ENCODE data around the gene SNTG2.

The SNTG2 gene

GRCh38 chr2:1251520-1251919 lies 300.9 kb downstream of the SNTG2 start:
- H3K9me3 ChIP-seq (ENCODE audit: severe bottlenecking) = no peaks in the 10 kb centered on the region
- H3K27me3 ChIP-seq (ENCODE audit: insufficient read depth, poor library complexity, severe bottlenecking) = peaks cover 9% of the 10 kb centered on the region
- ATAC-seq (ENCODE audit: low read depth) = no peak
- no peak overlapping the region for H3K27ac ChIP-seq (ENCODE audit: poor library complexity, severe bottlenecking)
- H3K4me1 ChIP-seq (ENCODE audit: insufficient read depth, poor library complexity, severe bottlenecking) = no peaks in the 10 kb centered on the region
- no peaks in the 10 kb centered on the region for H3K36me3 ChIP-seq (ENCODE audit: low read depth)
- TF ChIP-seq CTCF (IDR thresholded peaks at IDR 0.05; ENCODE audit: poor library complexity, severe bottlenecking) = no peak
- no peak overlapping the region for H3K4me3 ChIP-seq (ENCODE audit: severe bottlenecking)
- DNase-seq (ENCODE audit: low spot score) = no peak

DNA sequence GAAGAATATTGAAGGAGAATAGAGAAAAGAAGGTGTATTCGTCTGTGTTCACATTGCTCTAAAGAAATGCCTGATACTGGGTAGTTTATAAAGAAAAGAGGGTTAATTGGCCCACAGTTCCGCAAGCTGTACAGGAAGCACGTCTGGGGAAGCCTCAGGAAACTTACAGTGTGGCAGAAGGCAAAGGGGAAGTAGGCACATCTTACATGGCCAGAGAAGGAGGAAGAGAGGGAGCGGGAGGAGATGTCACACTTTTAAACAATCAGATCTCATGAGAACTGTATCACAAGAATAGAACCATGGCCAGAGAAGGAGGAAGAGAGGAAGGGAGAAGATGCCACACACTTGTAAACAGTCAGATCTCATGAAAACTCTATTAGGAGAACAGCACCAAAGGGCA lies 303.0 kb downstream of the SNTG2 start:
- Histone ChIP-seq H3K27ac (ENCODE audit: poor library complexity, severe bottlenecking) (no peak overlapping the region), H3K4me3 (ENCODE audit: severe bottlenecking) (no peak overlapping the region), H3K9me3 (ENCODE audit: severe bottlenecking) (no peaks in the 10 kb centered on the region), H3K36me3 (ENCODE audit: low read depth) (no peaks in the 10 kb centered on the region), H3K27me3 (ENCODE audit: insufficient read depth, poor library complexity, severe bottlenecking) (peaks cover 9% of the 10 kb centered on the region), H3K4me1 (ENCODE audit: insufficient read depth, poor library complexity, severe bottlenecking) (no peaks in the 10 kb centered on the region)
- TF ChIP-seq CTCF (IDR thresholded peaks at IDR 0.05; ENCODE audit: poor library complexity, severe bottlenecking) = no peak
- no peak for DNase-seq (ENCODE audit: low spot score)
- no peak for ATAC-seq (ENCODE audit: low read depth)

GRCh38 chr2:1254662-1255343 lies 304.2 kb downstream of the SNTG2 start:
- Histone ChIP-seq H3K9me3 (ENCODE audit: severe bottlenecking) (no peaks in the 10 kb centered on the region), H3K36me3 (ENCODE audit: low read depth) (no peaks in the 10 kb centered on the region), H3K27ac (ENCODE audit: poor library complexity, severe bottlenecking) (no peak overlapping the region), H3K4me1 (ENCODE audit: insufficient read depth, poor library complexity, severe bottlenecking) (no peaks in the 10 kb centered on the region), H3K4me3 (ENCODE audit: severe bottlenecking) (no peak overlapping the region), H3K27me3 (ENCODE audit: insufficient read depth, poor library complexity, severe bottlenecking) (peaks cover 11% of the 10 kb centered on the region)
- ATAC-seq (ENCODE audit: low read depth) = no peak
- DNase-seq (ENCODE audit: low spot score) = no peak
- no peak for TF ChIP-seq CTCF (IDR thresholded peaks at IDR 0.05; ENCODE audit: poor library complexity, severe bottlenecking)

GRCh38 chr2:1256632-1257324 lies 306.1 kb downstream of the SNTG2 start:
- ATAC-seq (ENCODE audit: low read depth) = no peak
- H3K27me3 ChIP-seq (ENCODE audit: insufficient read depth, poor library complexity, severe bottlenecking) = peaks cover 6% of the 10 kb centered on the region
- no peak for TF ChIP-seq CTCF (IDR thresholded peaks at IDR 0.05; ENCODE audit: poor library complexity, severe bottlenecking)

DNA sequence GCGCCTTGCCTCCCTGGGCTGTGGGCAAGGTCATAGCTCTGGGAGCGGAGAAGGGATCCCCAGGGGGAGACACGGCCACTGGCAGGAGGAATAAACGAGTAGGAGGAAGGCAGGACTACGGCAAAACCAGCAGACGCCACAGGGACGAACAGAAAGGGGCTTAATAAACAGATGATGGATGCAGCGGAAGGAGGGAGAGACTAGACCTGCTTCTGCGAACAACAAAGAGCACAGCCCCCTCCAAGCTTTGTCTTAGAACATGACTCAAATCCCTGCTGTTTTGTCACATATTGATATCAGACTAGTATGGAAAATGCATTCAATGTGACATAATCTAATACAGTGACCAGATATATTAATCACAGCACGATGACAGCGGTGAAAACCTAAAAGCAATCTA lies 306.7 kb downstream of the SNTG2 start:
- no peak overlapping the region for H3K27ac ChIP-seq (ENCODE audit: poor library complexity, severe bottlenecking)
- H3K4me1 ChIP-seq (ENCODE audit: insufficient read depth, poor library complexity, severe bottlenecking) = no peaks in the 10 kb centered on the region
- ATAC-seq (ENCODE audit: low read depth) (no peak), DNase-seq (ENCODE audit: low spot score) (no peak)
- H3K9me3 ChIP-seq (ENCODE audit: severe bottlenecking) = no peaks in the 10 kb centered on the region
- no peak for TF ChIP-seq CTCF (IDR thresholded peaks at IDR 0.05; ENCODE audit: poor library complexity, severe bottlenecking)
- H3K36me3 ChIP-seq (ENCODE audit: low read depth) = no peaks in the 10 kb centered on the region
- H3K4me3 ChIP-seq (ENCODE audit: severe bottlenecking) = no peak overlapping the region
- H3K27me3 ChIP-seq (ENCODE audit: insufficient read depth, poor library complexity, severe bottlenecking) = peaks cover 6% of the 10 kb centered on the region

More at GRCh38 chr2:1256632-1257324, 306.1 kb downstream of the SNTG2 start:
- Histone ChIP-seq H3K4me1 (ENCODE audit: insufficient read depth, poor library complexity, severe bottlenecking) (no peaks in the 10 kb centered on the region), H3K9me3 (ENCODE audit: severe bottlenecking) (no peaks in the 10 kb centered on the region), H3K4me3 (ENCODE audit: severe bottlenecking) (no peak overlapping the region), H3K27ac (ENCODE audit: poor library complexity, severe bottlenecking) (no peak overlapping the region), H3K36me3 (ENCODE audit: low read depth) (no peaks in the 10 kb centered on the region)
- DNase-seq (ENCODE audit: low spot score) = no peak
